Measurements from ENCODE around the gene UBE3A.
"Not testable (repeated sequence)": the region's sequence is repeated elsewhere in the genome, so short reads cannot be mapped to it uniquely, and the experiment has no call there.

Gene UBE3A

DNA sequence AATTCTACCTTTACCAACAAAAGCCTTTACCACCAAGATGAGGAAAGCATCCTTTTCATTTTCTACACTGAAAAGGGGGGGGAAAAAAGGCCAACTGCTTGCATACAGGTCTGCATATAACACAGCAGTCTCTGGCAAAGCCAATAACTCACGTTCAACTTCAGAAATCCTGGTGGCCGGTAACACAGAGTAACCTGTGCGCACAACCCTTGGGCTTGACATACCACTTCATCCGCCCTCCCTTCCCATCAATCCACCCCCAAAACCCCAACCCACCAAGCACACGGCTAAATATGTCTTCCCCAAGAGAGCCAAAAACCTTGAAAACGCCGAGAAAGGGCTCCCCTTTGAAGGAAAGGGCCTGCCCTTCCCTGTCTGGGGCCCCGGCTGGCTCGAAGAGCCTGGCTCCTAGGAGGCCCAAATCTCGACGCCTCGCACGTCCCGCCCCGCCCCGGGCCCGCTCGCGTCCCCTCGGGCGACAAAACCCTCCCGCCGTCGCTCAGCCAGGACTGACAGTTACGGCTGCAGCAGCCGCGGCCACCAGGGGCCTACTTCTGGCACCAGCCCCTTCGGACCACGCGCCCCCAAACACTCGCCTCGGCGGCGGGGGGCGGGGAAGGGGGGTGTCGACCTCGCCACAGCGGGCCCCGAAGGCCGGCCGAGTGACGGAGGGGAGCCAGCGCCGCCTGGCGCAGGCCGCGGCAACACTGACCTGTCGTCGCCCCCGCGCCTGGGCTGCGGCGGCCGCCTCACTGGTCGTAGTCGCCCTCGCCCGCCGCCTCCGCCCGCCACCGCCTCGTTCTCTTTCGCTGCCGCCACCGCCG lies 835 bp downstream of the UBE3A start:
- peak; percentile 53 for DNase-seq (ENCODE audit: low spot score)

GRCh38 chr15:25436707-25437106 lies 2.1 kb downstream of the UBE3A start:
- no peak for DNase-seq (ENCODE audit: low spot score)

- DNase-seq (ENCODE audit: low spot score) = no peak
Measured at GRCh38 chr15:25435474-25436243, 3.2 kb downstream of the UBE3A start.

DNA sequence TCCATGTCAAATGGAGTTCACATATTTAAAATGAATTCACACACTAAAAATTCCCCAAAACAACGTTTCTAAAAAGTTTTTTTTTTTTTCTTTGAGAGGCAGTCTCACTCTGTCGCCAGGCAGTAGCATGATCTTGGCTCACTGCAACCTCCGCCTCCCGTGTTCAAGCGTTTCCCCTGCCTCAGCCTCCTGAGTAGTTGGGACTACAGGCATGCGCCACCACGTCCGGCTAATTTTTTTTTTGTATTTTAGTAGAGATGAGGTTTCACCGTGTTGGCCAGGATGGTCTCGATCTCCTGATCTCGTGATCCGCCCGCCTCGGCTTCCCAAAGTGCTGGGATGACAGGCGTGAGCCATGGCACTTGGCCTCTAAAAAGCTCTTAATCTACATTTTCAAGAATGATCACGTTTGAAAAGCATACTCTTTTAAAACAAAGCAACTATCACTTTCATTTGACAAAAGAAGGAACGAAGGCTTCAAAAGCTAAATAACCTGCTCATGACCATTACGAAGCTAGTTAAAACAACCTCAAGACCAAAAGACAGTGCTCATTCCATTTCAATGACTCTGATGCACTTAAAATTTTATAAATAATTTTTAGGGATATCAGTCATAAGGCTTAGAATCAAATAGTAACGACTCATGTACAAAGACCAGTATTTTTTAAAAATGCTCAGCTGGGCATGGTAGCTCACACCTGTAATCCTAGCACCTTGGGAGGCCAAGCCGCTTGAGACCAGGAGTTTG lies 5.5 kb downstream of the UBE3A start:
- DNase-seq (ENCODE audit: low spot score) = no peak

- DNase-seq (ENCODE audit: low spot score) = no peak
Measured at GRCh38 chr15:25431836-25432561, 6.8 kb downstream of the UBE3A start.

DNA sequence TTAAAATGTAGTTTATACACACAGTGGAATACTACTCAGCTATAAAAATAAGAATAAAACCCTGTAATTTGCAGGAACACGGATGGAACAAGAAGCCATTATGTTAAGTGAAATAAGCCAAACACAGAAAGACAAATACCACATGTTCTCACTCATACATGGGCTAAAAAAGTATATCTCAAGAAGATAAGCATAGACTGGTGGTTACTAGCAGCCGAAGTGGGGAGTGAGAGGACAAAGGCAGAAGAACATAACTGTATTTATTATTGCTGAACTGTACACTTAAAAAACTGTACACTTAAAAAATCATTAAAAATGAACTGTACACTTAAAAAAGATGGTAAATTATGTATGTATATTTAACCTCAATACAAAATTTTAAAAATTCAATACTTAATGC lies 11.0 kb downstream of the UBE3A start:
- no peak for DNase-seq (ENCODE audit: low spot score)

GRCh38 chr15:25426896-25427610 lies 11.8 kb downstream of the UBE3A start:
- no peak for DNase-seq (ENCODE audit: low spot score)

GRCh38 chr15:25424073-25424472 lies 14.8 kb downstream of the UBE3A start:
- no peak for DNase-seq (ENCODE audit: low spot score)

DNA sequence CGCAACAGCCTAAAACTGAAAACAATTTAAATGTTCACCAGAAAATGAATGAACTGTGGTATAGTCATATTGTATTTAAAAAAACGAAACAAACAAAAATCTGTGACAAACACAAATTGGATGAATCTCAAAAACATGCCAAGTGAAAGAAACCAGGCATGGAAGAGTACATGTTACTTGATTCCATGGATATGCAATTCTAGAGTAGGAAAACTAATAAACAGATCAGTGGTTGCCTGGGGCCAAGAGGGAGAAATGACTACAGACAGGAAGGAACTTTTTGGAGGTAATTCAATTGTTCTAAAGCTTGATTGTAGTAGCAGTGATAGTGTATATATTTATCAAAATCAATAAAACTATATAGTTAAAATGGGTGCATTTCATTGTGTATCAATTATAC lies 16.8 kb downstream of the UBE3A start:
- no peak for DNase-seq (ENCODE audit: low spot score)

DNA sequence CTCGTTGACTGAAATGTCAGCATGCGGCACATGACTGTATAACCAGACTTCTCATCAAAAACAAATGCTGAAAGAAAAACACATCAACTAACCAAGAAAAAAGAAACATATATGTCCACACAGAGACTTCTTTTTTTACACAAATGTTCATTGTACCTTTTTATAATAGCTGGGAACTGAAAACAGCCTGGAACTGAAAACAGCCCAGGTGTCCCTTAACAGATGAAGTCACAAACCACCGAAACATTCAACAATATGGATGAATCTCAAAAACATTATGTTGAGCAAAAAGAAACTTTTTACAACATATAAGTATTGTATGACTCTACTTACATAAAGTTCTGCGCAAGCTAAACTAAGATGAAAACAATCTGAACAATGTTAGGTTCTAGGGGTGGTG lies 20.6 kb downstream of the UBE3A start:
- no peak for DNase-seq (ENCODE audit: low spot score)

DNA sequence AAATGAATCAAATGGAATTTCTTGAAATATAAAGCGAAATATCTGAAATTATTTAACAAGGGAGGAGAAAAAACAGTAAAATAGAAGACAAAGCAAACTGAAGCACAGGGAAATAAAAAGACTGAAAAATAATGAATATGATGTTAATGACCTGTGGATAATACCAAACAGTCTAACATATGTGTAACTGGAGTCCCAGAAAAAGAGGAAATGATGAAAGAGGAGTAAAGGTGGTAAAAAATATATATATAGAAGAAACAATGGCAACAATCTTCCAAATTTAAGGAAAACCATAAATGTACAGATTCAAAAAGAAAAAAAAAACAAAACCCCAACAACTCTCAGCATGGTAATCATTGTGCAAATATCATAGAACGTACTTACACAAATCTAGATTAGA lies 21.2 kb downstream of the UBE3A start:
- DNase-seq (ENCODE audit: low spot score) = no peak

- no peak for DNase-seq (ENCODE audit: low spot score)
Measured at GRCh38 chr15:25416693-25417092, 22.1 kb downstream of the UBE3A start.

DNA sequence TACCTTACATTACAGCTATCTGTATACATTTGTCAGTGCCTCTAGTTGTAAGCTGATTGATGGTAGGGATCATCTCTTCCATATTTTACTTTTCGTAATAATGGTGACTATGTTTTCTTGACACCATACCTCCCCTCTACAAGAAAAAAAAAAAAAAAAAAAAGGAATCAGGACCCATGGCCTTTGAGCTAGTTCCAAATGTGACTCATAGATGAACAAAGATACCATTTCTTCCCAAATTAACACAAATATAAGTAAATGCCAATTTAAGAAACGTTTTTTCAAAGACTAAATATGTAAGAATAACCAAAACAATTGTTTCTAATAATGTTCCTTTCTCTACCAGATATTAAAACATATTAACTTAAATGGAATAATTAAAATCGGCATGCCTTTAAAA lies 23.1 kb downstream of the UBE3A start:
- no peak for DNase-seq (ENCODE audit: low spot score)

DNA sequence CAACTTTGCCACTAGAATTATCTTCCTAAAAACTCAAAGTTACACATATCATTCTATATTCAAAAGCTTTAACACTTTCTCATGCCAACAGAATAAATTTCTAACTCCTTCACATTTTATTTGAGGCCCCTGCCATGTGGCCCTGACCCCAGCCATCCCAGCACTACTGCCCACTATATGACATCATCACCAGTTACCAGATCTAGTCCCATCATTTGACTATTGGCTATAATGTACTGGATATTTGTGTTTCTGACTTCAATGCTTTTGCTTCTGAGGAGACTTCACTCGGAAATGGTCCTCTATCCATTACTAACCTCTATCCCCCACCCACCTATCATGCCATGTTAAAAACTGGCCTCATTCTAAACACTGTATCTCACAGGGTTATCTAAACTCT lies 23.6 kb downstream of the UBE3A start:
- DNase-seq (ENCODE audit: low spot score) = no peak

GRCh38 chr15:25410649-25411048 lies 28.2 kb downstream of the UBE3A start:
- no peak for DNase-seq (ENCODE audit: low spot score)

GRCh38 chr15:25409731-25410130 lies 29.1 kb downstream of the UBE3A start:
- not testable (repeated sequence) for DNase-seq (ENCODE audit: low spot score)

DNA sequence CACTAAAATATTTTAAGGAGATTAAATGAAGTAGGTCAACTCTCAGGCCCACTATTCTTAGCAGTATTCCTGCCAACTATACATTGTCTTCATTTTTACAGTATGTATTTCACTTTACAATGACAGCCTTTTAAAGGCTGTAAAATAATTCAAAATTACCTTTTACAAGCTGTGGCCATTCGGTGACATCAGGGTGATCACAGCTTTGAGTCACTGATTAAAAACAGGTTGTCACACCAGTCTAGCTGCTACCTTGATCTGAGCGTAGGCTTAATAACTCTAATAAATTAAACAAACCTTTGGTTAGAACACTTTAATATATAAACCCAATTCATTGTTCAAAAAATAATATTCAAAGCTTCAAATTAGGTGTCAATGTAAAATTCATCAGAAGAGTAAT lies 29.9 kb downstream of the UBE3A start:
- DNase-seq (ENCODE audit: low spot score) = no peak

DNA sequence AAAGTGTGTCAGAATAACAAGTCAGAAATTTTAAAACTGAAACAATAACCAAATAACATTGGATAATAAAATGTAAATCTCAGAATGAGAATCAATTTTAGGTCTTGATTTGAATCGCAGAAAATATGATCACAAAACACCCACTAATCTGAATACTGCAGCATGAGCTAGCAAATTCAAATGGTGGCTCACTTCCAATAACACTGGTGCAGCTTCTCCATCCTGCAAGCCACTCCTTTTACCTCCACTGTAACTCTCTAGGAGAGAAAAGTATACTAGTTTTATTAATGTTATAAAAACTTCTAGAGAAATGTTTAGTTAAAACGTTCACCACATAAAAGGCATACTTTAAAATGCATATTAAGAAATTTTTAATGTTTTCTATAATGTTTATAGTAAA lies 30.4 kb downstream of the UBE3A start:
- no peak for DNase-seq (ENCODE audit: low spot score)

GRCh38 chr15:25407950-25408349 lies 30.9 kb downstream of the UBE3A start:
- DNase-seq (ENCODE audit: low spot score) = no peak

DNA sequence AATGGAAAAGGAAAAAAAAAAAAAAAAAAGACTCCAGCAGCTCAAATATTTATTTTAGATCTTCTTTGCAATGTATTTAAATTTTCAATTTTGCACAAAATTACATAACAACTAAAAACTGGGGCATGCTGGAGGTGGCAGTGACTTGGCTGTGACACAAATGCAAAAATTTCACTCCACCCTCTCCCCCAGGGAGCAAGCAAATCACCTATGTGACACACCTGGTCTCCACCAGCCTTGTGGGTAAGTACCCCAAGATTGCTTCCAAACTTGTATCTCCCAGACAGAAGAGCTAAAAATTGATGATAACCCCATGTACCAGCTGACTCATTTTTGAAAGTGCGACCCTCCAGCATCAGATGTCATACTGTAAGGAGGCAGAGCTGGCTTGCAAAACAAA lies 32.0 kb downstream of the UBE3A start:
- DNase-seq (ENCODE audit: low spot score) = no peak

- DNase-seq (ENCODE audit: low spot score) = no peak
Measured at GRCh38 chr15:25406261-25406660, 32.6 kb downstream of the UBE3A start.

Data from AG08395 (cell line).